ENCODE measurements around the gene FBXW7.

The FBXW7 gene

DNA sequence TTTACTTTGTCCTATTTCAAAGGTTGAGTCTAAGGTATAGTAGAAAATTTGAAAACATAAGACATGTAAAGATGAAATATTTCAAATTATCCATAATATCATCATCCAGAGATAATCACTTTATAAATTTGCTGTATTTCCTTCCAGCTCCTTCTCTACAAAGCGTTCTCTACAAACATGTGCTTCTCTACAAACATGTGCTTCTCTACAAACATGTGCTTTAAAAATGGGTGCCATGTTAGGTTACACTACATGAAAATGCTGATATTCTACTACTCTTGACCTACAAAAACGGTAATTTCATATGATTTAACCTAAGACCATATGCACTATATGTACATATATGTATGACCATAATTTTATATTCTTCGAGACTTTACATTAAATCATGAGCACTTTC is 92.0 kb downstream of the FBXW7 start:
- TF ChIP-seq TCF12 (IDR thresholded peaks at IDR 0.05; ENCODE audit: low read depth) (no peak), CEBPB (IDR thresholded peaks at IDR 0.05) (no peak), CREB1 (IDR thresholded peaks at IDR 0.05; ENCODE audit: low read depth) (no peak), NFIC (IDR thresholded peaks at IDR 0.05) (no peak), ZBTB7A (IDR thresholded peaks at IDR 0.05; ENCODE audit: low read depth) (no peak), EGR1 (IDR thresholded peaks at IDR 0.05) (no peak), YY1 (IDR thresholded peaks at IDR 0.05; ENCODE audit: low read depth) (no peak), FOXM1 (IDR thresholded peaks at IDR 0.05; ENCODE audit: borderline replicate concordance, low read depth) (no peak), RAD21 (IDR thresholded peaks at IDR 0.05; ENCODE audit: low read depth) (no peak), TEAD4 (IDR thresholded peaks at IDR 0.05) (no peak)
- TF ChIP-seq, protein P1, sequence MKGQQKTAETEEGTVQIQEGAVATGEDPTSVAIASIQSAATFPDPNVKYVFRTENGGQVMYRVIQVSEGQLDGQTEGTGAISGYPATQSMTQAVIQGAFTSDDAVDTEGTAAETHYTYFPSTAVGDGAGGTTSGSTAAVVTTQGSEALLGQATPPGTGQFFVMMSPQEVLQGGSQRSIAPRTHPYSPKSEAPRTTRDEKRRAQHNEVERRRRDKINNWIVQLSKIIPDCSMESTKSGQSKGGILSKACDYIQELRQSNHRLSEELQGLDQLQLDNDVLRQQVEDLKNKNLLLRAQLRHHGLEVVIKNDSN (IDR thresholded peaks at IDR 0.05) = no peak
- TF ChIP-seq, protein P2, sequence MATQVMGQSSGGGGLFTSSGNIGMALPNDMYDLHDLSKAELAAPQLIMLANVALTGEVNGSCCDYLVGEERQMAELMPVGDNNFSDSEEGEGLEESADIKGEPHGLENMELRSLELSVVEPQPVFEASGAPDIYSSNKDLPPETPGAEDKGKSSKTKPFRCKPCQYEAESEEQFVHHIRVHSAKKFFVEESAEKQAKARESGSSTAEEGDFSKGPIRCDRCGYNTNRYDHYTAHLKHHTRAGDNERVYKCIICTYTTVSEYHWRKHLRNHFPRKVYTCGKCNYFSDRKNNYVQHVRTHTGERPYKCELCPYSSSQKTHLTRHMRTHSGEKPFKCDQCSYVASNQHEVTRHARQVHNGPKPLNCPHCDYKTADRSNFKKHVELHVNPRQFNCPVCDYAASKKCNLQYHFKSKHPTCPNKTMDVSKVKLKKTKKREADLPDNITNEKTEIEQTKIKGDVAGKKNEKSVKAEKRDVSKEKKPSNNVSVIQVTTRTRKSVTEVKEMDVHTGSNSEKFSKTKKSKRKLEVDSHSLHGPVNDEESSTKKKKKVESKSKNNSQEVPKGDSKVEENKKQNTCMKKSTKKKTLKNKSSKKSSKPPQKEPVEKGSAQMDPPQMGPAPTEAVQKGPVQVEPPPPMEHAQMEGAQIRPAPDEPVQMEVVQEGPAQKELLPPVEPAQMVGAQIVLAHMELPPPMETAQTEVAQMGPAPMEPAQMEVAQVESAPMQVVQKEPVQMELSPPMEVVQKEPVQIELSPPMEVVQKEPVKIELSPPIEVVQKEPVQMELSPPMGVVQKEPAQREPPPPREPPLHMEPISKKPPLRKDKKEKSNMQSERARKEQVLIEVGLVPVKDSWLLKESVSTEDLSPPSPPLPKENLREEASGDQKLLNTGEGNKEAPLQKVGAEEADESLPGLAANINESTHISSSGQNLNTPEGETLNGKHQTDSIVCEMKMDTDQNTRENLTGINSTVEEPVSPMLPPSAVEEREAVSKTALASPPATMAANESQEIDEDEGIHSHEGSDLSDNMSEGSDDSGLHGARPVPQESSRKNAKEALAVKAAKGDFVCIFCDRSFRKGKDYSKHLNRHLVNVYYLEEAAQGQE (IDR thresholded peaks at IDR 0.05; ENCODE audit: low read depth) = no peak
- TF ChIP-seq, protein P3, sequence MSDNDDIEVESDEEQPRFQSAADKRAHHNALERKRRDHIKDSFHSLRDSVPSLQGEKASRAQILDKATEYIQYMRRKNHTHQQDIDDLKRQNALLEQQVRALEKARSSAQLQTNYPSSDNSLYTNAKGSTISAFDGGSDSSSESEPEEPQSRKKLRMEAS (IDR thresholded peaks at IDR 0.05) = no peak

DNA sequence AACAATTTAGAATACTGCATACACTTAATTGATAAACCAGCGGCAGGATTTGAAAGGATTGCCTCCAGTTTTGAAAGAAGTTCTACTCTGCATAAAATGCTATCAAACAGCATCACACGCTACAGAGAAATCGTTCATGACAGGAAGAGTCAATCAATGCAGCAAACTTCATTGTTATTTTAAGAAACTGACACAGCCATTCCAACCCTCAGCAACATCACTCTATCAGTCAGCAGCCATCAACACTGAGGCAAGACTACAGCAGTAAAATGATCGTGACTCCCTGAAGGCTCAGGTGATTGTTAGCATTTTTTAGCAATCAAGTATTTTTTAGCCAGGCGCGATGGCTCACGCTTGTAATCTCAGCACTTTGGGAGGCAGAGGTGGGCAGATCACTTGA is 98.3 kb downstream of the FBXW7 start:
- TF ChIP-seq, protein P3 (IDR thresholded peaks at IDR 0.05) = no peak
- TF ChIP-seq TAF1 (IDR thresholded peaks at IDR 0.05; ENCODE audit: low read depth) (no peak), FOXM1 (IDR thresholded peaks at IDR 0.05; ENCODE audit: borderline replicate concordance, low read depth) (no peak), EP300 (IDR thresholded peaks at IDR 0.05; ENCODE audit: borderline replicate concordance) (no peak), CREB1 (IDR thresholded peaks at IDR 0.05; ENCODE audit: low read depth) (no peak), NFIC (IDR thresholded peaks at IDR 0.05) (no peak), YY1 (IDR thresholded peaks at IDR 0.05; ENCODE audit: low read depth) (no peak), RAD21 (IDR thresholded peaks at IDR 0.05; ENCODE audit: low read depth) (no peak), TEAD4 (IDR thresholded peaks at IDR 0.05) (no peak), CEBPB (IDR thresholded peaks at IDR 0.05) (no peak), TCF12 (IDR thresholded peaks at IDR 0.05; ENCODE audit: low read depth) (no peak), EGR1 (IDR thresholded peaks at IDR 0.05) (no peak), ZBTB7A (IDR thresholded peaks at IDR 0.05; ENCODE audit: low read depth) (no peak)
- TF ChIP-seq, protein P1 (IDR thresholded peaks at IDR 0.05) = no peak
- TF ChIP-seq, protein P2 (IDR thresholded peaks at IDR 0.05; ENCODE audit: low read depth) = no peak

DNA sequence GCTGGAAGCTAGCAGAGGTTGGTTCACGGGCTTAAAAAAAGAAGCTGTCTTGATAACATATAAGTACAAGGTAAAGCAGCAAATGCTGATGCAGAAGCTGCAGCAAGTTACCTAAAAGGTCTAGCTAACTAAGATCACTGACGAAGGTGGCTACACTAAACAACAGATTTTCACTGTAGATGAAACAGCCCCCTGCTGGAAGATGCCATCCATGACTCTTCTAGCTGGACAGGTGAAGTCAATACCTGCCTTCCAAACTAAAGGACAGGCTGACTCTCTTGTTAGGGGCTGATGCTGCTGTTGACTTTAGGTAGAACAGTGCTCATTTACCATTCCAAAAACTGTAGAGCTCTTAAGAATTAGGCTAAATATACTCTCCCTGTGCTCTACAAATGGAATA is 99.5 kb downstream of the FBXW7 start:
- no peak for TF ChIP-seq TCF12 (IDR thresholded peaks at IDR 0.05; ENCODE audit: low read depth)
- no peak for TF ChIP-seq EGR1 (IDR thresholded peaks at IDR 0.05)
- no peak for TF ChIP-seq CREB1 (IDR thresholded peaks at IDR 0.05; ENCODE audit: low read depth)
- no peak for TF ChIP-seq FOXM1 (IDR thresholded peaks at IDR 0.05; ENCODE audit: borderline replicate concordance, low read depth)
- TF ChIP-seq, protein P1 (IDR thresholded peaks at IDR 0.05) = no peak
- TF ChIP-seq CEBPB (IDR thresholded peaks at IDR 0.05) = no peak

DNA sequence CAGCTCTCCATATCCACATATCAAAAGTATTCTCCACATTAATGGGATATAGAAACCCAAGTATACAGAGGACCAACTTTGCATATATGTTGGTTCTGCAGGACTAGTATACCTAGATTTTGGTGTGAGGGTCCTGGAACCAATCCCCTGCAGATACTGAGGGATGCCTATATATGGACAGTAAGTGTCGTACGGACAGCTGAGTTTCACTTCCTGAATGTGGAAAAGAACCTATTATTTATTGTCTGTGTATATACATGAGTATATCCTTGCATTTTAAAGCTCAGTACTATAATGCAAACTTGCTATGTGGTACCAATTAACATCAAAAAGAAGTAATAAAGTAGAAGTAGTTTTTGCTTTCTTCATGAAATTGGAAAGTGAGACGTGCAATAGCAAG is 101.9 kb downstream of the FBXW7 start:
- TF ChIP-seq CREB1 (IDR thresholded peaks at IDR 0.05; ENCODE audit: low read depth) = no peak
- TF ChIP-seq TAF1 (IDR thresholded peaks at IDR 0.05; ENCODE audit: low read depth) = no peak
- TF ChIP-seq, protein P2 (IDR thresholded peaks at IDR 0.05; ENCODE audit: low read depth) = no peak
- no peak for TF ChIP-seq EP300 (IDR thresholded peaks at IDR 0.05; ENCODE audit: borderline replicate concordance)
- TF ChIP-seq ZBTB7A (IDR thresholded peaks at IDR 0.05; ENCODE audit: low read depth) = no peak
- TF ChIP-seq, protein P1 (IDR thresholded peaks at IDR 0.05) = no peak
- TF ChIP-seq EGR1 (IDR thresholded peaks at IDR 0.05) = no peak
- TF ChIP-seq, protein P3 (IDR thresholded peaks at IDR 0.05) = no peak
- TF ChIP-seq YY1 (IDR thresholded peaks at IDR 0.05; ENCODE audit: low read depth) = no peak
- TF ChIP-seq CEBPB (IDR thresholded peaks at IDR 0.05) = no peak
